BLaER1 treated with 17β-estradiol and CSF1 and Interleukin-3, amounts not matched to agents 10 nM and 100 nM (cell line): ENCODE results near the gene MMRN1.
A peak's percentile ranks its signal among the peaks of the same experiment; 100 is the strongest.
"Not testable (repeated sequence)": the region's sequence is repeated elsewhere in the genome, so short reads cannot be mapped to it uniquely, and the experiment has no call there.

Source experiments
- H3K27ac ChIP-seq, 11 experiments: shearing (Covaris generic); formaldehyde crosslinking; 2 replicates each; pipeline ENCODE4 v1.8.1; 2022
- H3K27me3 ChIP-seq, 11 experiments: shearing (Covaris generic); formaldehyde crosslinking; 2 replicates each; pipeline ENCODE4 v1.8.1; 2022
- H3K36me3 ChIP-seq, 11 experiments: shearing (Covaris generic); formaldehyde crosslinking; 2 replicates each; pipeline ENCODE4 v1.8.1; 2022
- H3K4me1 ChIP-seq, 10 experiments: shearing (Covaris generic); formaldehyde crosslinking; 2 replicates each; pipeline ENCODE4 v1.8.1; 2022
- H3K4me2 ChIP-seq, 11 experiments: shearing (Covaris generic); formaldehyde crosslinking; 2 replicates each; pipeline ENCODE4 v1.8.1; 2022
- H3K4me3 ChIP-seq, 10 experiments: shearing (Covaris generic); formaldehyde crosslinking; 2 replicates each; pipeline ENCODE4 v1.8.1; 2022
- H3K9ac ChIP-seq, 11 experiments: shearing (Covaris generic); formaldehyde crosslinking; 2 replicates each; pipeline ENCODE4 v1.8.1; 2022
- H3K9me3 ChIP-seq, 11 experiments: shearing (Covaris generic); formaldehyde crosslinking; replicated peaks in 1 of 11; 2 replicates each; pipeline ENCODE4 v1.8.1; 2022
- H4K20me1 ChIP-seq, 11 experiments: shearing (Covaris generic); formaldehyde crosslinking; 2 replicates each; pipeline ENCODE4 v1.8.1; 2022
- Cebpa-rat ChIP-seq, 11 experiments: shearing (Covaris generic); IDR thresholded peaks; 2 replicates each; pipeline ENCODE4 v1.8.1; 2022

Gene MMRN1

DNA sequence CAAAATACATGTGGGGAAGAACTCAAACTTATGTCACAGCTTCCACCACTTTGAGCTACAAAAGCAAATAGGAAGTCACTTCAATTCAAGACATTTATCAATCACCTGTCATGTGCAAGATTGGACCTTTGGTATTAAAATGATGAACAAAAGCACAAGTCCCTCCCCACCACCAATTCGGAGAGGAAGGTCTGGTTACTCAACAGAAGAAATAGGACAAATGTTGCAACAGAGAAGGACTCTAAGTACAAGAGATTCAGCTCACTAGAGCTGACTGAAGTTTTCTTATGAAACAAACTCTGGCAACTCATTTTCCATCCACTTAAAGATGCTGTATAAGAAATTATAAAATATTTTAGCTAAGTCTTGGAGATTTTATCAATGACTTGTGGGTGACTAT lies 16.0 kb upstream of the MMRN1 start:
- Histone ChIP-seq H3K9me3 (no peaks in the 10 kb centered on the region), H3K4me3 (no peak overlapping the region), H4K20me1 (no peaks in the 10 kb centered on the region), H3K9ac (no peak overlapping the region), H3K4me2 (no peak overlapping the region), H3K36me3 (no peaks in the 10 kb centered on the region), H3K4me1 (no peaks in the 10 kb centered on the region), H3K27me3 (no peaks in the 10 kb centered on the region), H3K27ac (no peak overlapping the region)
- TF ChIP-seq Cebpa-rat (IDR thresholded peaks at IDR 0.05) = no peak

DNA sequence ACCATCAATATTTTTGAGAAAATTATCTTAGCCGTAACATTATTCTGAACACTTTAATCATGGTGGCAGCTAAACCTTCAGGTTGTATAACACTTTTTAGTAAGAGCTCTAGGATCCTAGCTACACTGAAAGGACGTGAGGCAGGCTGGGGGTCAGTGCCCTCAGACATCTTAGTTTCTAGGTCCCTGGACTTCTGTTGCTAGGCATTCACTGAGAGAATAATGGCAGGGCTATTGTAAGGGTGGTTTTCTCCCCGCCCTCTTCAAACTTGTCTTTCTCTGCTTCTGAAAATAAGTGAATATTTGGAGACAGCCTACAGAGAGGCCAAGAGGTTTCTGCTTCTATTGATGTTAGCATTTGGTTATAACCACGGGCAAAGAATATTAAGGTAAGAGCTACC lies 15.4 kb upstream of the MMRN1 start:
- Histone ChIP-seq H3K9ac (no peak overlapping the region), H3K27me3 (no peaks in the 10 kb centered on the region), H3K4me3 (no peak overlapping the region), H3K36me3 (no peaks in the 10 kb centered on the region), H3K27ac (no peak overlapping the region), H3K4me2 (no peak overlapping the region), H3K9me3 (no peaks in the 10 kb centered on the region), H4K20me1 (no peaks in the 10 kb centered on the region), H3K4me1 (no peaks in the 10 kb centered on the region)
- no peak for TF ChIP-seq Cebpa-rat (IDR thresholded peaks at IDR 0.05)

DNA sequence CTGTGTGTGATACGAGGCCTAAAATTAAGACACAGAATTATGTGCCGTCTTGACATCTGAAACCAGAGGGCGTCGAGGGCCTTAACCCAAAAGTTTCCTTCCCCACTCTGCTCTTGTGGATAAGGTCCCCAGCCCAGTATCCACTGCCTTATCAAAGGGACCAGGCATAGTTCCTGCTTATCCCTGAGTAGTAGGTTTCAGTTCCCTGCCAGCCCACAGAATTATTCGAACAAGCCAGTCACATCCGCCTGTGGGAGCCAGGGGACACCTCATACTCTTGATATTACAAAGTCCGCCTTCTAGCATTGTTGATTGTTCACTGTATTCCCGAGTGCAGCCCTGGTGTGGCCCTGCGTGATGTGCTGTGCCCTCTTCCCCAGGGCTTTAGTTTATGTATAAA lies 5.4 kb upstream of the MMRN1 start:
- H3K4me2 ChIP-seq = peak overlapping the region in 5 of 11 experiments; percentile 2 to 50 (median 30); a peak in 8 of 22 replicates
- H3K9me3 ChIP-seq = no peaks in the 10 kb centered on the region
- no peak for TF ChIP-seq Cebpa-rat (IDR thresholded peaks at IDR 0.05)
- no peak overlapping the region for H3K27ac ChIP-seq
- no peaks in the 10 kb centered on the region for H4K20me1 ChIP-seq
- peaks cover 5 to 16% (median 6%) of the 10 kb centered on the region in 10 experiments; a peak in 19 of 20 replicates for H3K4me1 ChIP-seq
- no peak overlapping the region for H3K4me3 ChIP-seq
- H3K36me3 ChIP-seq = no peaks in the 10 kb centered on the region
- H3K27me3 ChIP-seq = no peaks in the 10 kb centered on the region
- H3K9ac ChIP-seq = no peak overlapping the region

DNA sequence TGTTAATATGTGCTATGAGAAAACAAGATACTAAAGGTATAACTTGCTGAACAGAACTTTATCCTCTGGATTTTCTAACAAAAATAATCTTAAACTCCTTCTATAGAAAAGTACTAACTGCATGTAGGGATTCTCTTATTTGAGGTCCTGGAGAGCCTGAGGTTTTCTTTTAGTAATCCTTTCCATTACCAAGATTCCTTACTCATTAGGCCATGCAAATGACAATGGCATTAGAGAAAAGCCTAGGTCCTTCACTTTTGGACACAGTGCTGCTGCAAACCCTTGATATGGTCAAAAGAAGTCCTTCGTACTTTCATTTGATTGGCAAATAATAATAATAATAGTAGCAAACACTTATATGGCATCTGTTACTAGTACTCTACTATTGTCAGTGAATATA lies 3.2 kb downstream of the MMRN1 start:
- Histone ChIP-seq H3K27ac (no peak overlapping the region), H3K4me3 (no peak overlapping the region), H3K9ac (no peak overlapping the region), H3K36me3 (no peaks in the 10 kb centered on the region), H4K20me1 (no peaks in the 10 kb centered on the region), H3K9me3 (no peaks in the 10 kb centered on the region), H3K4me2 (peak overlapping the region in 2 of 11 experiments; percentile 81 to 83; a peak in 4 of 22 replicates), H3K27me3 (no peaks in the 10 kb centered on the region), H3K4me1 (peaks cover 34 to 50% (median 42%) of the 10 kb centered on the region in 10 experiments)
- no peak for TF ChIP-seq Cebpa-rat (IDR thresholded peaks at IDR 0.05)

DNA sequence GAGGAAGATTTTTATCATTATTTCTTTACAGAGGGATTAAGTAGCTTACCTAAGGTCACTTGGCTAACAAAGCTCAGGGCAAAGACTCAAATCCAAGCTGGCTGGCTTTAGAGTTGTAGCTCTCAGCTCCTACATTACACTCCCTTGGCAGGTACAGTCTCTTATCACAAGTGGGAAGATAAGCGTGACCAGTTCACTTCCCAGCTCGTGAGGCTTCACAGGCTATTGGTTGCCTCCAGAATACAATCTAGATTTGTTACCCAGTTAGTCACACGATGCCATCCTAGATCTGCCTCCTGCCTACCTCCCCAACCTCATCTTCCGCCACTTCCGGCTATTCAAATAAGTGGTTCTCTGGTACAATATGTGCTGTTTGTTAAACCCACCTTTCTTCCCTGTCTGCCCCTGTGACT lies 3.7 kb downstream of the MMRN1 start:
- no peaks in the 10 kb centered on the region for H3K27me3 ChIP-seq
- H3K4me1 ChIP-seq = peaks cover 34 to 50% (median 42%) of the 10 kb centered on the region in 10 experiments
- H3K4me3 ChIP-seq = no peak overlapping the region
- no peak for TF ChIP-seq Cebpa-rat (IDR thresholded peaks at IDR 0.05)
- H3K36me3 ChIP-seq = no peaks in the 10 kb centered on the region
- no peaks in the 10 kb centered on the region for H4K20me1 ChIP-seq
- H3K9ac ChIP-seq = no peak overlapping the region
- no peaks in the 10 kb centered on the region for H3K9me3 ChIP-seq
- peak overlapping the region in 1 of 11 experiments; percentile 7; a peak in 1 of 22 replicates for H3K27ac ChIP-seq
- peak overlapping the region in 10 of 11 experiments; percentile 43 to 87 (median 70); a peak in 19 of 22 replicates for H3K4me2 ChIP-seq

DNA sequence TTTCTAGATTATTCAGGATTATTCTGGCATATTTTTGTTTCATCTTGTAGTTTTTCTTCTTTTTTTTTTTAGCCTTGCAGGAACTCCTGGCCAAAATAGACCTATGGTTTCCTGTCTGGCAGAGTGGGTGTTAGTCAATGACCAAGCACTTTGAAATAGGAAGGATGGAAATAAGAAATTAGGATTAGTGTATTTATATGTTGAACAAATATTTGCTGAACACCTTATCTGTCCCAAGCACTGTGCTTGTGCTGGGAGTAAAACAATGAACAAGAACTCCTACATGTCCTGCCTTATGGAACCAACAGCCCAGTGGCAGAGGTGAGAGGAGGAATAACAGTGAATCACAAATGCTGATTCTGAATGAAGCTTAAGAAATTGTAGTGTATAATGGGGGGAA lies 4.5 kb downstream of the MMRN1 start:
- no peak for TF ChIP-seq Cebpa-rat (IDR thresholded peaks at IDR 0.05)
- peaks cover 30 to 44% (median 38%) of the 10 kb centered on the region in 10 experiments for H3K4me1 ChIP-seq
- peak overlapping the region in 1 of 11 experiments; percentile 2; a peak in 1 of 22 replicates for H3K9ac ChIP-seq
- peak overlapping the region in 1 of 10 experiments; percentile 3; a peak in 3 of 20 replicates for H3K4me3 ChIP-seq
- peak overlapping the region in 4 of 11 experiments; percentile 15 to 62 (median 30); a peak in 2 of 22 replicates for H3K27ac ChIP-seq
- no peaks in the 10 kb centered on the region for H3K9me3 ChIP-seq
- no peaks in the 10 kb centered on the region for H4K20me1 ChIP-seq
- no peaks in the 10 kb centered on the region for H3K27me3 ChIP-seq
- no peaks in the 10 kb centered on the region for H3K36me3 ChIP-seq
- peak overlapping the region; percentile 43 to 87 (median 72) for H3K4me2 ChIP-seq

DNA sequence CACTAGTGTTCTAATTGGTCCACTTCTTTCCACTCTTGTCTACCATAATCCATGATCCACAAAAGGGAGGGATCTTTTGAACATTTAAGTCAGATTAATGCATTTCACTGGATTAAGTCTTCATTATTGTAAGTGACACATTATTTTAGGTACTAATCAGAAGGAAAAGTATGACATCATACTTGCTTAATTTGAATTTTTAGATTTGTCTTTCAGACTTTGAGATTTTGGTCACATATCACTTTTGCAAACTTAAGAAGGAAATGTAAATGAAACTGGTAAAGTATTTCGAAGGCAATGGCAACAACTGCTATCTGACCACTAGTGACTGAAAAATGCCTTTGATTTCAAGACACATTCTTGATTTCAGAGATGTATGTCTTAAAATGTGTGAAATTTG lies 5.2 kb downstream of the MMRN1 start:
- H3K9me3 ChIP-seq = no peaks in the 10 kb centered on the region
- H3K4me2 ChIP-seq = peak overlapping the region in 7 of 11 experiments; percentile 58 to 87 (median 80); a peak in 12 of 22 replicates
- no peaks in the 10 kb centered on the region for H3K27me3 ChIP-seq
- no peak for TF ChIP-seq Cebpa-rat (IDR thresholded peaks at IDR 0.05)
- no peaks in the 10 kb centered on the region for H3K36me3 ChIP-seq
- H4K20me1 ChIP-seq = no peaks in the 10 kb centered on the region
- no peak overlapping the region for H3K9ac ChIP-seq
- no peak overlapping the region for H3K27ac ChIP-seq
- H3K4me3 ChIP-seq = no peak overlapping the region
- H3K4me1 ChIP-seq = peaks cover 23 to 37% (median 31%) of the 10 kb centered on the region in 10 experiments

DNA sequence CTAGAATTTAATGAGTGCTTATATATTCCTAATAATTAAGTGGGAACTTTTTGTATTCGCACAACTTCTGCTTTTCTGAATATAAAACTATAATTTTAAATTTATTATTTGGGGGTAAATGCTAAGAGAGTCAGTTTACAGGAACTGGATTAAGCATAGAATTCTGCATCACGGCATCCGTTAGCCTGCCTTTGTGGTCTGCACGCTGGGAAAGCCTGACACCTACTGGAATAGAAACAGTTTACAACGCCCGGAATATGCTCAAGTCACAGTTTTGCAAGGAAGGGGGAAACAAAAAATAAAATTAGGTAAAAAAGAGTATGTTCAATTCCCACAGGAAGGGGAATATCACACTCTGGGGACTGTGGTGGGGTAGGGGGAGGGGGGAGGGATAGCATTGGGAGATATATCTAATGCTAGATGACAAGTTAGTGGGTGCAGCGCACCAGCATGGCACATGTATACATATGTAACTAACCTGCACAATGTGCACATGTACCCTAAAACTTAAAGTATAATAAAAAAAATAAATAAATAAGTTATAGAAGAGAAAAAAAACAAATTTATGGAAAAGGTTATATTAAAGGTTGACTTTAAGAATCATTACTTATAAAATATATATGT lies 7.3 kb downstream of the MMRN1 start:
- not testable (repeated sequence) for H3K9ac ChIP-seq, H3K27ac ChIP-seq, H3K9me3 ChIP-seq, H3K4me2 ChIP-seq, H3K36me3 ChIP-seq, H3K4me3 ChIP-seq, H3K27me3 ChIP-seq, H4K20me1 ChIP-seq
- H3K4me1 ChIP-seq = peaks cover 13 to 26% (median 20%) of the 10 kb centered on the region in 10 experiments

DNA sequence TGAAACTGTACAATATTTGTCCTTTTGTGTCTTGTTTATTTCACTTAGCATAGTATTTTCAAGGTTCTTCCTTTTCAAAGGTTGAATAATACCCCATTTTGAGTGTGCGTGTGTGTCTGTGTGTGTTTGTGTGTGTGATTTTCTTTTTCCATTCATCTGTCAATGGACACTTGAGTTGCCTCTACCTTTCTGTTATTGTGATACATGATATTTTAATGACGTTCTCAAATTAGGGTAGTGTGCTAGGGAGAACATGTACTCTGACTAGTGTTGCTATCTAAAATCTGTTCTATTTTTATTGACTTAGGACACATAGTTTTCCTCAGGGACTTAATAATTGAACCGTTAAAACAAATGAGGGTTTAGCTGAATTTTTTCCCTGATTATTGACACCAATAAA lies 9.9 kb downstream of the MMRN1 start:
- no peaks in the 10 kb centered on the region for H4K20me1 ChIP-seq
- H3K4me1 ChIP-seq = peaks cover under 1 to 10% (median 7%) of the 10 kb centered on the region in 10 experiments; a peak in 17 of 20 replicates
- no peak overlapping the region for H3K4me2 ChIP-seq
- TF ChIP-seq Cebpa-rat (IDR thresholded peaks at IDR 0.05) = no peak
- no peak overlapping the region for H3K4me3 ChIP-seq
- no peak overlapping the region for H3K9ac ChIP-seq
- no peaks in the 10 kb centered on the region for H3K36me3 ChIP-seq
- H3K27me3 ChIP-seq = no peaks in the 10 kb centered on the region
- no peaks in the 10 kb centered on the region for H3K9me3 ChIP-seq
- no peak overlapping the region for H3K27ac ChIP-seq

DNA sequence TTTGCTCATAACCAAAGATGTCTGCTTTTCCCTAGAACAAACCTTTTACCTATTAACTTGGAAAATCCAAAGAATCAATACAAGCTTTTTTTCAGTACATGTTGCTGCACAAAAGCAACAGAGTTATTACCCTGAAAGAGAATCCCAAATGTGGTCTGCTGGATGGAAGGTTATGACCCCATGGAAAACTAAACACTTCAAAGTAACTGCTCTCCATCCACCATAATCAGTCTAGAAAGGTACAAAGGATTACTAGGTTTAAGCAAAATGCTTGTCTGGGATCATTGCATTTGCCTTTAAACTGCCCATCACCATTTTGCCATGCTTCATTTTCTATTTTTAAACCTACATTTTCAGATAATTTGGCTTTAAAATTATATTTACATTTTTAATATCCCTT lies 11.7 kb downstream of the MMRN1 start:
- no peaks in the 10 kb centered on the region for H4K20me1 ChIP-seq
- no peak for TF ChIP-seq Cebpa-rat (IDR thresholded peaks at IDR 0.05)
- H3K9me3 ChIP-seq = no peaks in the 10 kb centered on the region
- no peak overlapping the region for H3K27ac ChIP-seq
- no peaks in the 10 kb centered on the region for H3K4me1 ChIP-seq
- H3K27me3 ChIP-seq = no peaks in the 10 kb centered on the region
- H3K4me2 ChIP-seq = no peak overlapping the region
- no peak overlapping the region for H3K9ac ChIP-seq
- H3K4me3 ChIP-seq = no peak overlapping the region
- H3K36me3 ChIP-seq = no peaks in the 10 kb centered on the region
